HG02885 (cell line): ENCODE data around the gene PLK2.
A peak's percentile ranks its signal among the peaks of the same experiment; 100 is the strongest.

Experiments
- ATAC-seq: cut with Tn5 transposase; IDR thresholded peaks from one replicate; pipeline ENCODE4 v1.9.1; 2021; ENCODE audit warnings: mild to moderate bottlenecking; ENCODE audit not compliant: unreplicated experiment, poor library complexity

PLK2 gene

DNA sequence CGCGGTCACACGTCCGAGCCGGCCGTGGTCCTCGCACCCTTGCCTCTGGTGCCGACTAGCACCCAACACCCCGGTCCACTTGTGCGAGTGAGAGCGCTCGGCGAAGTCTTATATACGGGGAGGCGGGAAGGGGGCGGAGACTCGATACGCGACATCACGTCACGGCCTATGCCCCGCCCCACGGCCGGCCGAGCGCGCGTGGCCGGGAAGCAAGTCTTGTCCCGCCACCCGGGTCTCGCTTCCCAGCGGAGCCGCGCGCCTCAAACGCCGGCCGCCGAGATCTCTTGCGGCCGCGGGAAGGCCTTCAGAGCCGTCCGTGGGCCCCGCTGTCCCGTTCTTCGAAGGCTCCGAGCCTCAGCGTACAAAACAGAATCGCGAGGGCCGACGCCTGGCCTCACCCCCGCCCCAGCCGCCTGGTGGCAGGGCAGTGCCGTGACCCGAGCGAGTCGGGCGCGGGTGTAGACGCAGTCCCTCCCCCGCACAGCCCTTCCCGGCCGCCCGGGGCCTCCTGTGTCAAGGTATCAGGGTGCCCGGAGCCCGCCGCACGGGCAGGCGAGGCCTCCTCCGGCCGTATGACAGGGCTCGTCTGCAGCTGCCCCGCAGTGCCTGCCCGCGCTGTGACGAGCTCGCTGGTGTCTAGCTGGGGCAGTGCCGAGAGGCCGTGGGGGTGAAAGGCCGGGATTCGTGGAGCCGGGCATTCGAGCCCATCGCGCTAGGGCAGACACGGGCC lies at the start of gene PLK2:
Gene PLK2 (minus strand): TSS at position 85 of the 730 bp plus-strand sequence. CDS start 127 bp downstream, outside the sequence.
- ATAC-seq = peak; percentile 79

DNA sequence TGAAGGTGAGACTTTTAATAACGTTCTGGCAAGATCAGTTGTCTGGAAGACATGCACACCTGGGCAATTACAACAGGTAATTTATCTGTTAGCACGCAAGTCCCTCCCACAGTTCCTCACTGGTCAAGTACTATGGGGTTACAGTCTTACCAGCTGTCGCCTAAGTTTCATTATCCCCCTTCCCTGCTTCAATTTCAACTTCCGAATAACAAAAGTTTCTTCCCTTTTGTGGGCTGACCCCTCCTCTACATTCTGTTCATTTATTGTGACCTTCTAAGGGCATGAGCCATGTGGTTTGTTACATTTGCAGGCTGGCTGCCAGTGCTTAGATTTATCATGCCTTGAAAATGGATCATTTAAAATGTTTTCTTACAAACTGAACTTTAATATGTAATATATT lies 47.8 kb upstream of the PLK2 start:
- no peak for ATAC-seq

- peak; percentile 88 for ATAC-seq
Observed at GRCh38 chr5:58505971-58506640, 46.2 kb upstream of the PLK2 start.

GRCh38 chr5:58505502-58505901 lies 45.6 kb upstream of the PLK2 start:
- peak; percentile 12 for ATAC-seq

- no peak for ATAC-seq
Observed at GRCh38 chr5:58504766-58505165, 44.9 kb upstream of the PLK2 start.

DNA sequence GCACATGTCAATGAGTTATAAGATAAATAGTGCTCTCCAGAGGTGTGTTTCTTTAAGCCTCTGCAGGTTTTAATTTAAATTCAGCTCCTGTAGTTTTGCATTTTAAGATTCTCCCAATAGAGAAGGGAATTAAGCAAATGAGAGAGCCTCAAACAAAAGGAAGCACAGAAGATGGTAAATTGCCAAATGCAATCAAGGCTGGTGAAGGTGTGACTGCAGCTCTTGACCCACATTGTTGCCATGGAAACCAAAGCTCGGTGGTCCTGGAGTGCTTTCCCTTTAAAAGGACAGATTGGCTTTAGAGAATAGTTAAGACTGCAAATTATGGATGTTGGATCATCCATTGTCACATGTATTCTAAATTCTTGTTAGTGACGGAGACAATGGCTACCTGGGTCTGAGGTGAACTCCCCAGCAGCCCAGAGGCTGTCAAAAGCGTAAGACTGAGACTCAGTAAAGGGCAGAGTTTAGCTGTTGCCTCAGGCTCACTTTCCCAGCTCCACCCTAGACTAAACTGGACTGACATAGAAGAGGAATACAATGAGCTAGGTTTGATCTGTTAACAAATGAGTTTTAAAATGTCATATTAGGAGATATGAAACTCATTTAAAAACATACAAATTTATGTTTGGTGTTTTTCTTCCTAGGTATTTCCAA lies 43.6 kb upstream of the PLK2 start:
- ATAC-seq = no peak

- ATAC-seq = no peak
Observed at GRCh38 chr5:58501778-58502417, 42.0 kb upstream of the PLK2 start.

- no peak for ATAC-seq
Observed at GRCh38 chr5:58499941-58500340, 40.1 kb upstream of the PLK2 start.

- no peak for ATAC-seq
Observed at GRCh38 chr5:58499231-58499630, 39.3 kb upstream of the PLK2 start.

GRCh38 chr5:58498340-58498942 lies 38.6 kb upstream of the PLK2 start:
- ATAC-seq = no peak

GRCh38 chr5:58497921-58498320 lies 38.0 kb upstream of the PLK2 start:
- ATAC-seq = no peak

DNA sequence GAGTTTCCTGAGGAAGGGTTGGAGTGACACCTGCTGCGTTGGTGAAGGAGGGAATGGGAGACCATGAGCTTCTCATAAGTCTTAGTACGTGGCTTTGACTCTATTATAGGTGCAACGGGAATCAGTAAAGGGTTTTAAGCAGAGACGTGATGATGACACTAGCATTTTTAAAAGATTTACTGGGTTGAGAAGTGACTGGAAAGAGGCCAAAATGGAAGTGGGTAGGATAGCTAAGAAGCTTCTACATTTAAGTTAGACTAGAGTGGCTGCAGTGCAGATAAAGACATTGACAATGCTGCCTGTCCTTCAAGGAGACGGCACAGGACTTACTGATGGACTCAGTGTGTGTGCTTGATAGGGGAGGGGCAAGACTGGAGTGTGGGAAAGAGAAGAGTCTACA lies 37.5 kb upstream of the PLK2 start:
- ATAC-seq = no peak

DNA sequence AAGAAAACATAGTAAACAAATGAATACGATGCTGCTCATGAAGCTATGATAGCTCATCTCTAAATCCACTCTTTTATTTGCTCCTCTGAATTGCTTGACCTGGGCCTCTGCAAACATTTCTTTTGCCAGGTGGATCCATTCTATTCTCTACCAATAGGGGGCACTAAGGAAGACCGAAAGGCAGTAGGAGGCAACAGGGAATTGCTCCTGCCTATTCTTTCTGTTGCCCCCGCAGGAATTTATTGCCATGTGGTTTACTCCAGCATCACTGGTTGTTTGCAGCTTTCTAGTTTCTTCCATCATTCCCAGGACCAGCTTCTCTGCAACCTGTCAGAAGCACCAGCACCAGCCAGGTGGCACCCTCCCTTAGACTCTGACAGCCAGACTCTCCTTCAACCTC lies 36.6 kb upstream of the PLK2 start:
- ATAC-seq = no peak

- ATAC-seq = no peak
Observed at GRCh38 chr5:58493141-58493540, 33.3 kb upstream of the PLK2 start.

- peak; percentile 89 for ATAC-seq
Observed at GRCh38 chr5:58491216-58491892, 31.5 kb upstream of the PLK2 start, which contains the start of gene GAPT. Gene GAPT, plus strand, starts transcription at chr5:58491435. Its CDS starts 3,102 bp downstream, at chr5:58494537.

DNA sequence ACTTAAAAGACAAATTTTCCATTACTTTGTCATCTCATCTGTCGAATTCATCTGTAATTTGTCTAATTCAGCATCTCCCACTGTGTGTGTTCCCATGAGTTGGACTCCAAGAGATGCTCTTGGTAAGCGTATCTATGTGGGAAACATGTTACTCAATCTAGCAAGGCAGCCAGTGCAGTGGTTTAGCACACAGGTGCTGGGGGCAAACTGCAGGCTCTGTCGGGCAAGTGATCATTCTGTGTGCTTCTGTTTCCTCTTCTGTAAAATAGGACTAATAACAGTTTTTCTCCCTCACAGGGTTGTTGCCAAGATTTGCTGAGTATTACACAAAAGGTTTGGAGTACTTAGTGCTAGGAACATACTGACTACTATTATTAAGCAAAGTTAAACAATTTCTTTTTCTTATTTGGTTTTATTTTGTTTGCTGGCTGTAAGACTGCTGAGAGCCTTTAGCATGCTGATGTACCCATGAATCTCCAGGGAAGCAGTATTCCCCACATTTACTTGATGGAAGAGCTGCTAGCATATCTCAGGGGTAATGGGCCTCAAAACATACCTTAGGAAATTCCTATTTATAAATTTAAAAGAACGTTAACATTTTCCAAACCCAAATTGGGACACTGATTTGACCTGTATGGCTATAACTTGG lies 30.6 kb upstream of the PLK2 start:
- ATAC-seq = no peak

DNA sequence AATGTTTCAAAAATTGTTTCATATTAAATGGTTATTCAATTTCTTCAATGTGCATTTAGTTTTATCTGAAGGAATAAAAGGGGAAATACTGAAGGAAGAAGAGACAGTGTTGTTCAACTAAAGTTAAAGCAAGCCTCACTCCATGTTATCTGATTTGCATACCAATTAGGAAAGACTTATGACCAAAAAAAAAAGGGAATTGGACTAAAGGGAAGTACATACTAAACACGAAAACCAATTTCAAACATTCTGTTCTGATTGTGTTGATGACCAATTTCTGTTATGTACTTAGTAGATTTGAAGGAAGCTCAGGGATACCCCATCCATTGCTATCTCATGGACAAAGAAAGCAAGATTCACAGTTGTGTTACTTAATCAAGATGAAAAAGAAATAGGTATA lies 26.4 kb upstream of the PLK2 start:
- ATAC-seq = no peak

- ATAC-seq = no peak
Observed at GRCh38 chr5:58484505-58484904, 24.6 kb upstream of the PLK2 start.

DNA sequence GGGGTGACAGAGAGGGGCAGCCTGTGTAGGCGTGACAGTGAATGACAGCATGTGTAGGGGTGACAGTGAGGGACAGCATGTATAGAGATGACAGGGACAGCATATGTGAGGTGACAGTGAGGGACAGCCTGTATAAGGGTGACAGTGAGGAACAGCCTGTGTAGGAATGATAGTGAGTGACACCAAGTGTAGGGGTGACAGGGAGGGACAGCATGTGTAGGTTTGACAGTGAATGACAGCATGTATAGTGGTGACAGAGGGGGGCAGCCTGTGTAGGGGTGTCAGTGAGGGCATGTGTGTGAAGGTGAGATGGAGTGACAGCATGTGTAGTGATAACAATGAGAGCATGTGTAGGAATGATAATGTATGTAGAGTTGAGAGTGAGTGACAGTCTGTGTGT lies 22.6 kb upstream of the PLK2 start:
- ATAC-seq = no peak
